ENCODE results near the gene APOL2.
"Not testable (repeated sequence)": the region's sequence is repeated elsewhere in the genome, so short reads cannot be mapped to it uniquely, and the experiment has no call there.

APOL2 gene

DNA sequence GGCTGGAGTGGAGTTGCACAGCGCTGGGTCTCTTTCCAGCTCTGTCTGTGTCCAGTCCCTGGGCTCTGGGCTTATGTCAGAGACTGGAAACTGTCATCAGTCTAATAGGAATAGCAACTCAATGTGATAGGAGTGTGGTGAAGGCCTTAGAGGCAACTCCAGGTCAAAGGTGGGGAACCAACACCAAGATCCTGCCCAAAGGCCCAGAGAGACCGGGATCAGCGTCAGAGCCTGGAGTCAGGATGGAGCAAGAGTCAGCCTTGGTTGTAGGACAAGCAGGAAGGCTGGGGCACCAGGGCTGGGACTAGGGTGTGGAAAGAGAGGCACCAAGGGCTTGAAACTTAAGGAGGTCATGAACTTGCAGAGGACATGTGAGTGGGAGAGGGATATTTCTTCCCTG is 23.0 kb upstream of the APOL2 start:
- not testable (repeated sequence) for DNase-seq

DNA sequence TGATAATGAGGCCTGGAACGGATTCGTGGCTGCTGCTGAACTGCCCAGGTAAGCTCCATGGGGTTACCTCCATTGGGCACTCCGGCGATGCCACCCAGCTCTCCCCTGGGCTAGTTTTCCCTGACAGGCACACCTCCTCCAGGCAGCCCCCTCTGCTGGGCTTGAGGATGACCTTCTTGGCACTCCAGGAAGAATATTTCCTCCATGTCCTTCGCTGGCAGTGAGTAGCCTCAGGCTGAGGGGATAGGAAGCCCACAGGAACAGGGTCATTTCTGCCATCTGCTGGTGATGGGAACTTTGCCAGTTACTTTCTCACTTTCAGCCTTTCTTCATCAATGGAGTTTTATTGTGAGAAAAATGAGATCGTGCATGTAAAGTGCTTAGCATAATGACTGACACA is 22.3 kb upstream of the APOL2 start:
- DNase-seq: not testable (repeated sequence)

DNA sequence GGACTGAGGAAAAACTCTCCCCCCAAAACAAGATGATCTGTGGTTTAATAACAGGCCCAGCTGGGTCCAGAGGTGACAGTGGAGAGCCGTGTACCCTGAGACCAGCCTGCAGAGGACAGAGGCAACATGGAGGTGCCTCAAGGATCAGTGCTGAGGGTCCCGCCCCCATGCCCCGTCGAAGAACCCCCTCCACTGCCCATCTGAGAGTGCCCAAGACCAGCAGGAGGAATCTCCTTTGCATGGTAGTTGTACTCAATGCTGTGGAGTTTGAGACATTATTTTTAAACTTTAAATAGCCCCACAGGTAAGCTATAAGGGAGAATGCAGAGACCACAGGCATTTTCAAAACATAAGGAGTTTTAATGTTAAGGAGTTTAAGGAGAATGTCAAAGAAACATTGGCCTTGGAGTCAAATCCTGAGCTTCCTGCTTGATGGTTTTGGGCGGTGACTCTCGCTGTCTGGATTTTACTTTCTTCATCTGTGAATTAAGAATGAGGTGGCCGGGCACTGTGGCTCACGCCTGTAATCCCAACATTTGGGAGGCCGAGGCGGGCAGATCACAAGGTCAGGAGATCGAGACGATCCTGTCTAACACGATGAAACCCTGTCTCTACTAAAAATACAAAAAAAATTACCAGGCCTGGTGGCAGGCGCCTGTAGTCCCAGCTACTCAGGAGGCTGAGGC is 20.4 kb upstream of the APOL2 start:
- no peak for DNase-seq

DNA sequence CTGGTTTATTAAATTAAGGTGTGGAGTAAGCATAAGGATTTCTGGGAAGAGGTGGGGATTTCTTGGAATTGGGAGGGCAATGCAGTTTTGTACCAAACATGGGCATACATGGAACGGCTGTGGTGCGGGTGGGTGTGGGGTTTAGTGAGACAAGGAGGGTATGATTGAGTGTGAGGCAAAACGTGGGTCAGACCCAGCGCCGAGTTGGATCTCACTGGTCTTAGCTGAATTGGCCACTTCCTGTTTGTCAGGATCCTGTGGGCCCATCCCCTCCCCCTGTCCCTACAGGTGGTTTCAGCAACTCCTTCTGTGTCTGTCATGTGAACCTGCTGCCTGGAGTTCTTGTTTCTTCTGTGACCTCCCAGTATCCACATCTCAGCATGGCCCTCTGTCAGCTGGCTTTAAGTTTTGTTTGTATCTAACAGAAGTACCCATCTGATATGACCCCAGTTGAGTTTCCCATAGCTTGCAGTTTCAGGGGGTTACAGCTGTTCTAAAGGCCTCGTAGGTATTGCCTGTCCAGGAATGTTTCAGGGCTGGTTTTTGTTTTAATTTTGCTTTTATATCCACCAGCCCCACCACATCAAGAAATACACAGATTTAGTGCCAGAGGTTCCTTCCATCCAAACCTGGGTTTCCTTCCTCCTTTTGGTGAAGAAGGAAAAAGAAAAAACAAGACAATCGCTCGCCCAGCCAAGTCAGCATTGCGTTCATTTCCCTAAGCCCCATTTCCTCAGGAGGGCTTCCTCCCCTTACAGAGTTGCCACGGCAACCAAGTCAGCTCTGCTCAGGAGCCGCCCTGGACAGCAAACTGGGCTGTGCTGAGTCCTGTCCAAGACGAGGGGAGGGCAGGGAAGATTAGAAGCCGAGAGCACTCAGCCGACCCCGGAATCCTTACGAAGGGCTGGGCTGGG is 19.6 kb upstream of the APOL2 start:
- DNase-seq: no peak

GRCh38 chr22:36257948-36258670 is 18.8 kb upstream of the APOL2 start:
- DNase-seq: no peak

DNA sequence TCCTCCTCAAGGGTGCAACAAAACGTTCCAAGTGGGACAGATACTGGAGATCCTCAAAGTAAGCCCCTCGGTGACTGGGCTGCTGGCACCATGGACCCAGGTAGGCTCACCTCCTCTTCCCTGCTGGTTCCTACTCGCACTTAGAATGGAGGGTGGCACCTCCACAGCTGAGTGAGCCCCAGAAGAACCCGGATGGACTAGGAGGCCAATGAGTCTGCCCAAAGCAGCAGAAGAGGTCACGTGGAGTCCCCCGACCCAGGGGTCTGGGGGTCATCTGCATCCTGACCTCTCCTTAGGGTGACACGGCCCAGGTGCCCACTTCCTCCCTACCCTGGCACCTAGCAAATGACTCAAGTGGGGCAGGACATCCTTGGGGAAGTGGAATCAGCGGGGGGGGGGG is 18.0 kb upstream of the APOL2 start:
- DNase-seq: no peak

DNA sequence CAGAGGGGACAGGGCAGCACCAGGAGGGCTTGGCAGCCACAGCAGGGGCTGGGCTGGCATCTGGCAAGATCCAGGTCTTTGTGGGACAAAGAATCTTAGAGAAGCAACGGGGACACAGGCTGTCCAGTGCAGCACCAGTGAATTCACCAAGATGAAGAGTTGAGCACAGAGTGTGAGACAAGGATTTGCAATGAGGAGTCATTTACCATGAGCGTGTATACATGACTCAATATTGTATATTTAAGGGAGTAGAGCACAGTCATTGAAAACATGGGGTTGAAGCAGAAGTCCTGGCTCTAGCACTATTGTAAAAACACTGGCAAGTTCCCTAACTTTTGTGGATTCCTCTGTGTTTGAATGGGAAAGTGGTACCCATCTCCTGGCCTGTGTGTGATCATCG is 17.2 kb upstream of the APOL2 start:
- DNase-seq: no peak

- not testable (repeated sequence) for DNase-seq
Observed at GRCh38 chr22:36255572-36255971, 16.2 kb upstream of the APOL2 start.

- DNase-seq: no peak
Observed at GRCh38 chr22:36253523-36254490, 14.5 kb upstream of the APOL2 start.

- no peak for DNase-seq
Observed at GRCh38 chr22:36252754-36253522, 13.6 kb upstream of the APOL2 start, which contains the start of gene APOL1. Gene APOL1, plus strand, starts transcription at chr22:36253133. Its CDS starts 1,823 bp downstream, at chr22:36254956.

DNA sequence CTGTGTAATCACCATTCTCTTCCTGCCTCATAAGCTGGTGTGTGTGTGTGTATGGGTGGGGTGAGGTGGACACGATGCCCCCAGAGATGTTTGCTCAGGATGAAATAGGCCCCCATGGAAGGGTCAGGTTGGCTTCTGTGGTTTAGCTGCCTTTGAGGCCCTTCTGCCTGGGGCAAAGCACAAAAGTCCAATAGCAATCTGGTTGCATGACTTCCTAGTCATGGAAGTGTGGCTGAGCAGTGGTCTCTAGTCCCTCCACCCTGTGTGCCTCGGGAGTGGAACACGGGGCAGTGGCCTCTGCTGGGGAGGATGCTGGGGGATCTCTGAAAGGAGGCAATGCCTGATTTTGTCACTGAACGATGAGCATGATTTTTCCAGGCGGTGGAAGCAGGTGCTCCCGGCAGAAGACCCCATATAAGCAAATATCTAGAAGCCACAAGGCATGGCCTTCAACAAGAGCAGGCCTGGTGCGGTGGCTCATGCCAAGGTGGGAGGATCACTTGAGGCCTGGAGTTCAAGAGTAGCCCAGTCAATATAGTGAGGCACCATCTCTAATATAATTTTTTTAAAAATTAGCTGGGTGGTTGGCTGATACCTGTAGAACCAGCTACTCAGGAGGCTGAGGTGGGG is 12.8 kb upstream of the APOL2 start:
- not testable (repeated sequence) for DNase-seq

- not testable (repeated sequence) for DNase-seq
Observed at GRCh38 chr22:36250292-36250960, 11.1 kb upstream of the APOL2 start.

DNA sequence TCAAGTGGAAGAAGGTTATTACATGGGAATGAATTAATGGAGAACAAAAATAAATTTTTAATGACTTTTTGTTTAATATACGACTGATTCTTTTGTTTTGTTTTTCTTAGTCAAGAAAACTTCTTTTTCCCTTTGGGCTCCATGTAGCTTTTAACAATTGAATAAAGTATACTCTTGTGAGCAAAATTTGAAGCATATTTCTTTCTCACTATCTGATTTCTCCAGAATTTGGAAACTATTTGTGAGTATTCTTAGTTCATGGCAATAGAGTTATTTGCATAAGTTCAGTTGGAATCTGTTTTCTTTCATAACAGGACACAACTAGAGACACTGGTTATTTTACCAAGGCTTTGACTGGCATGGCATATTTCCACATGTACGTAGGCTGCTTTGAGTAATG is 9.8 kb upstream of the APOL2 start:
- DNase-seq: no peak

DNA sequence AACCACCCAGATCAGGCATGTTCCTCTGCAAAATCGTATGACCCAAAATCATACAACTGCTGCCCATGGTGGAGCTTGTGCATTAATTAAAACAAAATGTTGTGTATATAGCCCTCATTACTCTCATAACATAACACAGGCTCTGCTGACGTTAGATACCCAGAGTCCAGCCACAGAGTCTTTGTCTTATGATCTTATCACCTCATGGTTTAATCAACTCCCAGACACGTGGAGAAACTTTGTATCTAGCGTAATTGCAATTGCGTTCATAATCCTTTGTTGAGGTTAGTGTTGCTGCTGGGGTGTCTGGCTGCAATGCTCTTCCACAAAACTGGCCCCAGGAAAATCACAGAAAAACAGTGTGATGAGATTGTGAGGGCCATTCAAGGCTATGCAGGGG is 8.6 kb upstream of the APOL2 start:
- no peak for DNase-seq

DNA sequence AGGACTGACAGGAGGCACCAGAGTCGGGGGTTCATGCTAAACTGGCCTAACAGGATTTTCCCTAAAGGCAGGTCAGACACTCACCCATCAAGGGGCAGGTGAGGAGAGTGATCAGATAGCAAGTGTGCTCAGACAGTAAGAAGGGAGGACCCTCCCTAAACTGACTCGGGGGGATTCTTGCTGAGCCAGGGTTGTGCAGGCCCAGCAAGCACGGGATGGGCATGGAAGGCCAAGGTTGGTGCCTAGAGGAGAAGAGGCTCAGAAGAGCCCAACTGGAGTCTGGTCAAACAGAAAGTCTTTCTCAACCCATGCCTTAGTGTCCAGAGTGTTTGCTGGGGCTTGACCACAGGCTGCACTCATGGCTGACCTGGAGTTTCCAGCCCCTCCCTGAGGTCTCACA is 7.4 kb upstream of the APOL2 start:
- DNase-seq: no peak

DNA sequence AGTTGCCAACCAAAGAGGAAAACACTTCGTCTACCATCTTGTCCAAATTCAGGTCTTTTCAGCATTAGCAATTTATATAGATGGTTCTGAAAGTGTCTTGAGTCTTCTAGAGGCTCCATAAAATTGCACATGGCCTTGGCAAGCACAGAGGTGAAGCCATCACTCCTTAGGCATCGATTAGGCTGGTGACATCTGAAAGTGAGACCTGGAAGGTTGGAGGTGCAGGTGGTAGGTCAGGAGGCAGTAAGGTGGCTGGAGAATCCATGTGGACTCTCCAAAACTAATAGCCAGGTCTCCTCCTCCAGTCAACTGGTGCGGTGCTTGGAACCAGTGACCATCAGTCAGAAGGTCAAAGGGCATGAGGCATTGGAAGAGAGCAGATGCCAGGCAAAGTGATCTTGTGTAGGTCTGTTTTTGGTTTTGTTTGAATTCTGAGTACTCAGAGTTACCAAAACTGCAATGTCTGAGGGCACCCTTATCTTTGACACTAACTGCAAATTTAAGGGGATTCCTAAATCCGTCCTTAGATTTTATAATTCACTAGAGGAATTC is 6.6 kb upstream of the APOL2 start:
- no peak for DNase-seq

- DNase-seq: no peak
Observed at GRCh38 chr22:36244522-36245391, 5.4 kb upstream of the APOL2 start.

DNA sequence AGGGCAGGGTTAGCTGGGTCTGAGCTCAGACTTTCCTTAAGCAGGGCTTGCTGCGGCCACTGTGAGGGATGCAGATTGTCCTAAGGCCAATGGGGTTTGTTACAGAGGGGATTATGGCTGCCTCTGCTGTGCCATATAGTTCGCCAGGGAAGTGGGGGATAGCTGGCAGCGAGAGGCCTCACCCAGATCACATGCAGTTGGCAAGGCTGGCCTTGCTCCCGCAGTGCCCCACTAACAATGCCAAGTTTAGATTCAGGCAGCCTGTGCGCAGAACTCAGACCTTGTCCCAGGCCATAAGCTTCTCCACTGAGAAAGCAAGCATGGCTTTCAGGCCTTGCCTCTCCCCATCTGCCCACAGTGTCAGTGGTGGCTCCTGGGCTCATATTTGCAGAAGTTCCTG is 4.7 kb upstream of the APOL2 start:
- DNase-seq: no peak

DNA sequence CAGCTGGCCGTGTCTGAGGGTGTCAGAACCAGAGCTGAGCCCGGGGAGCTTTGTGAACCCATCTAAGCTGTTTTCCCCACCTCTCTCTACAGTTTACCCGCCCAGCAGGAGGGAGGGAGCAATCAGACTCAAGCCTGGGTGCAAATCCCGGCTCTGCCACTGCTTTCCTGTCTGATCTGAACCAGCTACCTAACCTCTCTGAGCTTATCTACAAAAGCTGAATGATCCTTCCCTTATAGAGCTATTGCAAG is 252 bp downstream of the APOL2 start:
- DNase-seq: no peak
